HEK293 (cell line): ENCODE measurements around the gene MUS81.

Source experiments
- HOXD13 ChIP-seq: sonication (generic); formaldehyde crosslinking; IDR thresholded peaks from 2 replicates; pipeline ENCODE4 v1.8.0; 2022; ENCODE audit warnings: missing genetic modification reagents, borderline replicate concordance
- ZBTB20 ChIP-seq: fragments of 450-650 bp; formaldehyde crosslinking; IDR thresholded peaks from 2 replicates; pipeline ENCODE4 v1.5.1; 2016; ENCODE audit warnings: missing biosample characterization, missing genetic modification characterization
- ZBTB21 ChIP-seq: fragments of 450-650 bp; formaldehyde crosslinking; IDR thresholded peaks from 2 replicates; pipeline ENCODE4 v1.5.1; 2017; ENCODE audit warnings: missing biosample characterization, missing genetic modification characterization
- ZBTB48 ChIP-seq: fragments of 450-650 bp; formaldehyde crosslinking; IDR thresholded peaks from 2 replicates; pipeline ENCODE4 v1.5.1; 2016; ENCODE audit warnings: missing biosample characterization, missing genetic modification characterization
- ZFP37 ChIP-seq: fragments of 450-650 bp; formaldehyde crosslinking; IDR thresholded peaks from 2 replicates; pipeline ENCODE4 v1.5.1; 2016; ENCODE audit warnings: missing biosample characterization, missing genetic modification characterization
- ZNF146 ChIP-seq: fragments of 450-650 bp; formaldehyde crosslinking; IDR thresholded peaks from 2 replicates; pipeline ENCODE4 v1.5.1; 2016; ENCODE audit warnings: missing biosample characterization, missing genetic modification characterization
- ZNF311 ChIP-seq: fragments of 450-650 bp; formaldehyde crosslinking; IDR thresholded peaks from 2 replicates; pipeline ENCODE4 v1.5.1; 2017; ENCODE audit warnings: missing biosample characterization, missing genetic modification characterization, borderline replicate concordance
- ZNF350 ChIP-seq: fragments of 450-650 bp; formaldehyde crosslinking; IDR thresholded peaks from 2 replicates; pipeline ENCODE4 v1.5.0; 2017; ENCODE audit warnings: missing biosample characterization, mild to moderate bottlenecking, missing genetic modification characterization
- ZNF354C ChIP-seq: fragments of 450-650 bp; formaldehyde crosslinking; IDR thresholded peaks from 2 replicates; pipeline ENCODE4 v1.5.1; 2016; ENCODE audit warnings: missing biosample characterization, missing genetic modification characterization, low read depth, borderline replicate concordance
- ZNF670 ChIP-seq: fragments of 450-650 bp; formaldehyde crosslinking; IDR thresholded peaks from 2 replicates; pipeline ENCODE4 v1.5.1; 2016; ENCODE audit warnings: missing biosample characterization, missing genetic modification characterization, low read depth
- ZNF792 ChIP-seq: fragments of 450-650 bp; formaldehyde crosslinking; IDR thresholded peaks from 2 replicates; pipeline ENCODE4 v1.5.1; 2016; ENCODE audit warnings: missing biosample characterization, missing genetic modification characterization
- TF ChIP-seq, protein P1 (sequence below): fragments of 450-650 bp; formaldehyde crosslinking; IDR thresholded peaks from 2 replicates; pipeline ENCODE4 v1.5.0; 2017; ENCODE audit warnings: missing biosample characterization, missing genetic modification characterization, borderline replicate concordance
- TF ChIP-seq, protein P2 (sequence below): fragments of 450-650 bp; formaldehyde crosslinking; IDR thresholded peaks from 2 replicates; pipeline ENCODE4 v1.5.1; 2016; ENCODE audit warnings: missing biosample characterization, missing genetic modification characterization
- TF ChIP-seq, protein P3 (sequence below): fragments of 450-650 bp; formaldehyde crosslinking; IDR thresholded peaks from 2 replicates; pipeline ENCODE4 v1.5.1; 2017; ENCODE audit warnings: missing biosample characterization, missing genetic modification characterization
- TF ChIP-seq, protein P4 (sequence below): fragments of 450-650 bp; formaldehyde crosslinking; conservative IDR thresholded peaks from 2 replicates; pipeline ENCODE4 v1.5.1; 2016; ENCODE audit warnings: low read depth, missing biosample characterization, missing genetic modification characterization
- TF ChIP-seq, protein P5 (sequence below): fragments of 450-650 bp; formaldehyde crosslinking; IDR thresholded peaks from 2 replicates; pipeline ENCODE4 v1.5.1; 2017; ENCODE audit warnings: missing biosample characterization, missing genetic modification characterization
- TF ChIP-seq, protein P6 (sequence below): fragments of 450-650 bp; IDR thresholded peaks from 2 replicates; pipeline ENCODE4 v1.5.1; 2018; ENCODE audit warnings: missing biosample characterization, mild to moderate bottlenecking, missing genetic modification characterization
- TF ChIP-seq, protein P7 (sequence below): fragments of 450-650 bp; formaldehyde crosslinking; IDR thresholded peaks from 2 replicates; pipeline ENCODE4 v1.5.1; 2016; ENCODE audit warnings: missing biosample characterization, missing genetic modification characterization
- TF ChIP-seq, protein P8 (sequence below): fragments of 450-650 bp; formaldehyde crosslinking; IDR thresholded peaks from 2 replicates; pipeline ENCODE4 v1.5.1; 2016; ENCODE audit warnings: missing biosample characterization, missing genetic modification characterization
- TF ChIP-seq, protein P9 (sequence below): fragments of 450-650 bp; formaldehyde crosslinking; IDR thresholded peaks from 2 replicates; pipeline ENCODE4 v1.5.1; 2016; ENCODE audit warnings: missing biosample characterization, missing genetic modification characterization

The MUS81 gene

DNA sequence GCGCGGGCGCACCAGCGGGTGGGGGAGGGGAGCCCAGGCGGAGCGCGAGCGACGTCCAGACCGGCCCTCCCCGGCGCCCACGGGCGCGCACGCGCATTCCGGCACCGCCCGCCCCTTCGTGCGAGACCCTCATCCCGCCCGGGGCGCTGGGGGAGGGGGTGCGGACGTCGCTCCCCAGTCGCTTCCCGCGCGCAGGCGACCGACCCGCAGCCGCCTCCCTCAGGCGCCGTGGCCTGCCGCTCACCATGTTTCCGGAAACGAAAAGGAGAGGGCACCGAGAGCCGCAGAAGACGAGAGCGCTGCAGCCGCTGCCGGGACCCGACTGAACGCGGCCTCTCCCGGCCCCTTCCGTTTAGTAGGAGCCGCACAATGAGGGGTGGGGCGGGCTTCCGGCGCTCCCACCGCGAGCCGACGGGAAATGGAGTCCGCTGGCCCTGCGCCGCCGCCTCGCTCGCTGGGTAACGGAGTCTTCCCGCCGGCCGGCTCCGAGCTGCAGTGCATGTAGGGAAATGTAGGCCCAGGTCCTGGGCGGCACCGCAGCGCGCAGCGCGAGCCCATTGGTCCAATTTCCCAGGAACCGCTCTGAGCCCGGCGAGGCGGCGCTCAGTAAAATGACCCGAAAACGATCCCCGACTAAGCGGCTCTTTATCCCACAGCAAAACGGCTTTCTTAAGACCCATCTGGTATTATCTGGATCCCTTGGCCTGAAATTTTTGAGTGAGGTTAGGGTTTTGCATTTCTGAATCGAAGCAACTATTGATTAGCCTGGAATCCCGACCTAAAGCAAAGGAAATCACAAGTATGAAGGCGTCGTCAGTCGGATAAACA, 2.2 kb upstream of the MUS81 start, which contains the start of gene CFL1 (continued):
- TF ChIP-seq, protein P1, sequence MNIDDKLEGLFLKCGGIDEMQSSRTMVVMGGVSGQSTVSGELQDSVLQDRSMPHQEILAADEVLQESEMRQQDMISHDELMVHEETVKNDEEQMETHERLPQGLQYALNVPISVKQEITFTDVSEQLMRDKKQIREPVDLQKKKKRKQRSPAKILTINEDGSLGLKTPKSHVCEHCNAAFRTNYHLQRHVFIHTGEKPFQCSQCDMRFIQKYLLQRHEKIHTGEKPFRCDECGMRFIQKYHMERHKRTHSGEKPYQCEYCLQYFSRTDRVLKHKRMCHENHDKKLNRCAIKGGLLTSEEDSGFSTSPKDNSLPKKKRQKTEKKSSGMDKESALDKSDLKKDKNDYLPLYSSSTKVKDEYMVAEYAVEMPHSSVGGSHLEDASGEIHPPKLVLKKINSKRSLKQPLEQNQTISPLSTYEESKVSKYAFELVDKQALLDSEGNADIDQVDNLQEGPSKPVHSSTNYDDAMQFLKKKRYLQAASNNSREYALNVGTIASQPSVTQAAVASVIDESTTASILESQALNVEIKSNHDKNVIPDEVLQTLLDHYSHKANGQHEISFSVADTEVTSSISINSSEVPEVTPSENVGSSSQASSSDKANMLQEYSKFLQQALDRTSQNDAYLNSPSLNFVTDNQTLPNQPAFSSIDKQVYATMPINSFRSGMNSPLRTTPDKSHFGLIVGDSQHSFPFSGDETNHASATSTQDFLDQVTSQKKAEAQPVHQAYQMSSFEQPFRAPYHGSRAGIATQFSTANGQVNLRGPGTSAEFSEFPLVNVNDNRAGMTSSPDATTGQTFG, result no peak
- TF ChIP-seq, protein P2, sequence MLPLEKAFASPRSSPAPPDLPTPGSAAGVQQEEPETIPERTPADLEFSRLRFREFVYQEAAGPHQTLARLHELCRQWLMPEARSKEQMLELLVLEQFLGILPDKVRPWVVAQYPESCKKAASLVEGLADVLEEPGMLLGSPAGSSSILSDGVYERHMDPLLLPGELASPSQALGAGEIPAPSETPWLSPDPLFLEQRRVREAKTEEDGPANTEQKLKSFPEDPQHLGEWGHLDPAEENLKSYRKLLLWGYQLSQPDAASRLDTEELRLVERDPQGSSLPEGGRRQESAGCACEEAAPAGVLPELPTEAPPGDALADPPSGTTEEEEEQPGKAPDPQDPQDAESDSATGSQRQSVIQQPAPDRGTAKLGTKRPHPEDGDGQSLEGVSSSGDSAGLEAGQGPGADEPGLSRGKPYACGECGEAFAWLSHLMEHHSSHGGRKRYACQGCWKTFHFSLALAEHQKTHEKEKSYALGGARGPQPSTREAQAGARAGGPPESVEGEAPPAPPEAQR (tag by site-specific recombination), result no peak
- TF ChIP-seq, protein P3, sequence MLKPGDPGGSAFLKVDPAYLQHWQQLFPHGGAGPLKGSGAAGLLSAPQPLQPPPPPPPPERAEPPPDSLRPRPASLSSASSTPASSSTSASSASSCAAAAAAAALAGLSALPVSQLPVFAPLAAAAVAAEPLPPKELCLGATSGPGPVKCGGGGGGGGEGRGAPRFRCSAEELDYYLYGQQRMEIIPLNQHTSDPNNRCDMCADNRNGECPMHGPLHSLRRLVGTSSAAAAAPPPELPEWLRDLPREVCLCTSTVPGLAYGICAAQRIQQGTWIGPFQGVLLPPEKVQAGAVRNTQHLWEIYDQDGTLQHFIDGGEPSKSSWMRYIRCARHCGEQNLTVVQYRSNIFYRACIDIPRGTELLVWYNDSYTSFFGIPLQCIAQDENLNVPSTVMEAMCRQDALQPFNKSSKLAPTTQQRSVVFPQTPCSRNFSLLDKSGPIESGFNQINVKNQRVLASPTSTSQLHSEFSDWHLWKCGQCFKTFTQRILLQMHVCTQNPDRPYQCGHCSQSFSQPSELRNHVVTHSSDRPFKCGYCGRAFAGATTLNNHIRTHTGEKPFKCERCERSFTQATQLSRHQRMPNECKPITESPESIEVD (tag by site-specific recombination), result no peak
- TF ChIP-seq, protein P4, sequence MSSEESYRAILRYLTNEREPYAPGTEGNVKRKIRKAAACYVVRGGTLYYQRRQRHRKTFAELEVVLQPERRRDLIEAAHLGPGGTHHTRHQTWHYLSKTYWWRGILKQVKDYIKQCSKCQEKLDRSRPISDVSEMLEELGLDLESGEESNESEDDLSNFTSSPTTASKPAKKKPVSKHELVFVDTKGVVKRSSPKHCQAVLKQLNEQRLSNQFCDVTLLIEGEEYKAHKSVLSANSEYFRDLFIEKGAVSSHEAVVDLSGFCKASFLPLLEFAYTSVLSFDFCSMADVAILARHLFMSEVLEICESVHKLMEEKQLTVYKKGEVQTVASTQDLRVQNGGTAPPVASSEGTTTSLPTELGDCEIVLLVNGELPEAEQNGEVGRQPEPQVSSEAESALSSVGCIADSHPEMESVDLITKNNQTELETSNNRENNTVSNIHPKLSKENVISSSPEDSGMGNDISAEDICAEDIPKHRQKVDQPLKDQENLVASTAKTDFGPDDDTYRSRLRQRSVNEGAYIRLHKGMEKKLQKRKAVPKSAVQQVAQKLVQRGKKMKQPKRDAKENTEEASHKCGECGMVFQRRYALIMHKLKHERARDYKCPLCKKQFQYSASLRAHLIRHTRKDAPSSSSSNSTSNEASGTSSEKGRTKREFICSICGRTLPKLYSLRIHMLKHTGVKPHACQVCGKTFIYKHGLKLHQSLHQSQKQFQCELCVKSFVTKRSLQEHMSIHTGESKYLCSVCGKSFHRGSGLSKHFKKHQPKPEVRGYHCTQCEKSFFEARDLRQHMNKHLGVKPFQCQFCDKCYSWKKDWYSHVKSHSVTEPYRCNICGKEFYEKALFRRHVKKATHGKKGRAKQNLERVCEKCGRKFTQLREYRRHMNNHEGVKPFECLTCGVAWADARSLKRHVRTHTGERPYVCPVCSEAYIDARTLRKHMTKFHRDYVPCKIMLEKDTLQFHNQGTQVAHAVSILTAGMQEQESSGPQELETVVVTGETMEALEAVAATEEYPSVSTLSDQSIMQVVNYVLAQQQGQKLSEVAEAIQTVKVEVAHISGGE (tag by site-specific recombination), result peak; percentile 96
- TF ChIP-seq HOXD13 (no peak), ZBTB48 (peak; percentile 29; the same call in 1 of the 2 replicates), ZBTB21 (tag by site-specific recombination) (no peak), ZNF311 (no peak), ZNF350 (tag by site-specific recombination) (no peak), ZNF792 (tag by site-specific recombination) (no peak), ZBTB20 (tag by site-specific recombination) (peak; percentile 26), ZNF354C (tag by site-specific recombination) (no peak), ZNF670 (tag by site-specific recombination) (no peak), ZFP37 (no peak), ZNF146 (tag by site-specific recombination) (no peak)
- TF ChIP-seq, protein P5, sequence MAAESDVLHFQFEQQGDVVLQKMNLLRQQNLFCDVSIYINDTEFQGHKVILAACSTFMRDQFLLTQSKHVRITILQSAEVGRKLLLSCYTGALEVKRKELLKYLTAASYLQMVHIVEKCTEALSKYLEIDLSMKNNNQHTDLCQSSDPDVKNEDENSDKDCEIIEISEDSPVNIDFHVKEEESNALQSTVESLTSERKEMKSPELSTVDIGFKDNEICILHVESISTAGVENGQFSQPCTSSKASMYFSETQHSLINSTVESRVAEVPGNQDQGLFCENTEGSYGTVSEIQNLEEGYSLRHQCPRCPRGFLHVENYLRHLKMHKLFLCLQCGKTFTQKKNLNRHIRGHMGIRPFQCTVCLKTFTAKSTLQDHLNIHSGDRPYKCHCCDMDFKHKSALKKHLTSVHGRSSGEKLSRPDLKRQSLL (tag by site-specific recombination), result peak; percentile 57; the same call in 1 of the 2 replicates
- TF ChIP-seq, protein P6, sequence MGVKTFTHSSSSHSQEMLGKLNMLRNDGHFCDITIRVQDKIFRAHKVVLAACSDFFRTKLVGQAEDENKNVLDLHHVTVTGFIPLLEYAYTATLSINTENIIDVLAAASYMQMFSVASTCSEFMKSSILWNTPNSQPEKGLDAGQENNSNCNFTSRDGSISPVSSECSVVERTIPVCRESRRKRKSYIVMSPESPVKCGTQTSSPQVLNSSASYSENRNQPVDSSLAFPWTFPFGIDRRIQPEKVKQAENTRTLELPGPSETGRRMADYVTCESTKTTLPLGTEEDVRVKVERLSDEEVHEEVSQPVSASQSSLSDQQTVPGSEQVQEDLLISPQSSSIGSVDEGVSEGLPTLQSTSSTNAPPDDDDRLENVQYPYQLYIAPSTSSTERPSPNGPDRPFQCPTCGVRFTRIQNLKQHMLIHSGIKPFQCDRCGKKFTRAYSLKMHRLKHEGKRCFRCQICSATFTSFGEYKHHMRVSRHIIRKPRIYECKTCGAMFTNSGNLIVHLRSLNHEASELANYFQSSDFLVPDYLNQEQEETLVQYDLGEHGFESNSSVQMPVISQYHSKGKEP (tag by site-specific recombination), result 0 out of 2 replicates have a peak, but pooled peaks have one; percentile 8
- TF ChIP-seq, protein P7, sequence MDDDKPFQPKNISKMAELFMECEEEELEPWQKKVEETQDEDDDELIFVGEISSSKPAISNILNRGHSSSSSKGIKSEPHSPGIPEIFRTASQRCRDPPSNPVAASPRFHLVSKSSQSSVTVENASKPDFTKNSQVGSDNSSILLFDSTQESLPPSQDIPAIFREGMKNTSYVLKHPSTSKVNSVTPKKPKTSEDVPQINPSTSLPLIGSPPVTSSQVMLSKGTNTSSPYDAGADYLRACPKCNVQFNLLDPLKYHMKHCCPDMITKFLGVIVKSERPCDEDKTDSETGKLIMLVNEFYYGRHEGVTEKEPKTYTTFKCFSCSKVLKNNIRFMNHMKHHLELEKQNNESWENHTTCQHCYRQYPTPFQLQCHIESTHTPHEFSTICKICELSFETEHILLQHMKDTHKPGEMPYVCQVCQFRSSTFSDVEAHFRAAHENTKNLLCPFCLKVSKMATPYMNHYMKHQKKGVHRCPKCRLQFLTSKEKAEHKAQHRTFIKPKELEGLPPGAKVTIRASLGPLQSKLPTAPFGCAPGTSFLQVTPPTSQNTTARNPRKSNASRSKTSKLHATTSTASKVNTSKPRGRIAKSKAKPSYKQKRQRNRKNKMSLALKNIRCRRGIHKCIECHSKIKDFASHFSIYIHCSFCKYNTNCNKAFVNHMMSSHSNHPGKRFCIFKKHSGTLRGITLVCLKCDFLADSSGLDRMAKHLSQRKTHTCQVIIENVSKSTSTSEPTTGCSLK (tag by site-specific recombination), result no peak
- TF ChIP-seq, protein P8, sequence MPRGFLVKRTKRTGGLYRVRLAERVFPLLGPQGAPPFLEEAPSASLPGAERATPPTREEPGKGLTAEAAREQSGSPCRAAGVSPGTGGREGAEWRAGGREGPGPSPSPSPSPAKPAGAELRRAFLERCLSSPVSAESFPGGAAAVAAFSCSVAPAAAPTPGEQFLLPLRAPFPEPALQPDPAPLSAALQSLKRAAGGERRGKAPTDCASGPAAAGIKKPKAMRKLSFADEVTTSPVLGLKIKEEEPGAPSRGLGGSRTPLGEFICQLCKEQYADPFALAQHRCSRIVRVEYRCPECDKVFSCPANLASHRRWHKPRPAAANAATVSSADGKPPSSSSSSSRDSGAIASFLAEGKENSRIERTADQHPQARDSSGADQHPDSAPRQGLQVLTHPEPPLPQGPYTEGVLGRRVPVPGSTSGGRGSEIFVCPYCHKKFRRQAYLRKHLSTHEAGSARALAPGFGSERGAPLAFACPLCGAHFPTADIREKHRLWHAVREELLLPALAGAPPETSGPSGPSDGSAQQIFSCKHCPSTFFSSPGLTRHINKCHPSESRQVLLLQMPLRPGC, result no peak
- TF ChIP-seq, protein P9, sequence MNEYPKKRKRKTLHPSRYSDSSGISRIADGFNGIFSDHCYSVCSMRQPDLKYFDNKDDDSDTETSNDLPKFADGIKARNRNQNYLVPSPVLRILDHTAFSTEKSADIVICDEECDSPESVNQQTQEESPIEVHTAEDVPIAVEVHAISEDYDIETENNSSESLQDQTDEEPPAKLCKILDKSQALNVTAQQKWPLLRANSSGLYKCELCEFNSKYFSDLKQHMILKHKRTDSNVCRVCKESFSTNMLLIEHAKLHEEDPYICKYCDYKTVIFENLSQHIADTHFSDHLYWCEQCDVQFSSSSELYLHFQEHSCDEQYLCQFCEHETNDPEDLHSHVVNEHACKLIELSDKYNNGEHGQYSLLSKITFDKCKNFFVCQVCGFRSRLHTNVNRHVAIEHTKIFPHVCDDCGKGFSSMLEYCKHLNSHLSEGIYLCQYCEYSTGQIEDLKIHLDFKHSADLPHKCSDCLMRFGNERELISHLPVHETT, result no peak
